Left lung (tissue), 10 donors: ENCODE data around the gene TGM1. TPM values are rescaled to one million over a fixed set of nuclear protein-coding genes. Genes with fewer than 3 reads are reported as not detected.

Source experiments
- ATAC-seq: fragments of 200-7000 bp; cut with Tn5 transposase; one replicate; pipeline ENCODE4 v1.9.1; 2020; ENCODE audit warnings: moderate library complexity
- DNase-seq, 4 donors: peaks; one replicate each; pipeline ENCODE4 v3.0.0-alpha.2; 2013 to 2020
- H3K27ac ChIP-seq, 2 donors: fragments of 200-600 bp; sonication (generic) in 1 of 2; one replicate each; pipeline versions ENCODE4 v1.5.0 to v1.8.0; 2020 to 2021
- H3K27me3 ChIP-seq, 2 donors: fragments of 200-600 bp; sonication (generic) in 1 of 2; one replicate each; pipeline versions ENCODE4 v1.5.0 to v1.8.0; 2020 to 2021
- H3K36me3 ChIP-seq, 2 donors: fragments of 200-600 bp; sonication (generic) in 1 of 2; one replicate each; pipeline versions ENCODE4 v1.5.0 to v1.8.0; 2020 to 2021
- H3K4me1 ChIP-seq, 2 donors: fragments of 200-600 bp; one replicate each; pipeline ENCODE4 v1.8.0; 2021
- H3K4me3 ChIP-seq, 2 donors: fragments of 200-600 bp; sonication (generic) in 1 of 2; one replicate each; pipeline versions ENCODE4 v1.5.0 to v1.8.0; 2020 to 2021; ENCODE audit warnings: mild to moderate bottlenecking in 1 of 2
- H3K9me3 ChIP-seq, 2 donors: fragments of 200-600 bp; sonication (generic) in 1 of 2; one replicate each; pipeline versions ENCODE4 v1.5.0 to v1.8.0; 2020 to 2021
- CTCF ChIP-seq, 2 donors: fragments of 200-600 bp; sonication (generic) in 1 of 2; IDR thresholded peaks; one replicate each; pipeline versions ENCODE4 v1.5.0 to v1.8.0; 2021; ENCODE audit warnings: antibody characterized with exemption in 2 of 2
- intact Hi-C, 2 donors: fragments of 100-400 bp; cut with DNase I; formaldehyde crosslinking; loops; one replicate each; pipeline versions ENCODE4 v1.11.2 to v1.14.2; 2022
- polyA plus RNA-seq, 6 donors: library from polyadenylated mRNA; unstranded; fragments of 120-200 nt; gene quantifications; one replicate each; pipeline ENCODE4 v1.2.1, GENCODE V29; 2013; ENCODE audit not compliant: insufficient read length in 6 of 6
- total RNA-seq, 2 donors: library from RNA; stranded (reverse); fragmentation: NEBNext Ultra II Directional; extraction: Animal tissue kit (Norgen Biotek cat#: 25700); gene quantifications; one replicate each; pipeline ENCODE4 v1.2.1, GENCODE V29; 2021
- donor health status: DM: no; HTN: yes; CAD: no.
- donor health status: DM: no; HTN: no; CAD: no.

The TGM1 gene
- total and polyA plus RNA-seq, 8 donors = 2.6 to 9.6 (median 3.6) TPM

- Histone ChIP-seq H3K27ac (no peak overlapping the region), H3K4me3 (no peak overlapping the region), H3K36me3 (peaks cover 0 to 25% of the 10 kb centered on the region in 2 donors), H3K4me1 (peaks cover 0 to 5% of the 10 kb centered on the region in 2 donors), H3K9me3 (no peaks in the 10 kb centered on the region), H3K27me3 (no peaks in the 10 kb centered on the region)
- DNase-seq (peak in 1 of 4 donors; percentile 22), ATAC-seq (no peak)
- intact Hi-C loops = no loop called here
- TF ChIP-seq CTCF (IDR thresholded peaks at IDR 0.05) = no peak
Observed at GRCh38 chr14:24255931-24256711, 6.9 kb downstream of the TGM1 start.

- Histone ChIP-seq H3K27ac (no peak overlapping the region), H3K36me3 (peaks cover 0 to 25% of the 10 kb centered on the region in 2 donors), H3K4me1 (peaks cover 0 to 9% of the 10 kb centered on the region in 2 donors), H3K27me3 (no peaks in the 10 kb centered on the region), H3K4me3 (no peak overlapping the region), H3K9me3 (no peaks in the 10 kb centered on the region)
- intact Hi-C loops = no loop called here
- ATAC-seq (no peak), DNase-seq (no peak)
- no peak for TF ChIP-seq CTCF (IDR thresholded peaks at IDR 0.05)
Observed at GRCh38 chr14:24255438-24255837, 7.5 kb downstream of the TGM1 start.

- Histone ChIP-seq H3K36me3 (peaks cover 0 to 25% of the 10 kb centered on the region in 2 donors), H3K4me1 (peaks cover 0 to 9% of the 10 kb centered on the region in 2 donors), H3K27me3 (no peaks in the 10 kb centered on the region), H3K27ac (no peak overlapping the region), H3K4me3 (no peak overlapping the region), H3K9me3 (no peaks in the 10 kb centered on the region)
- no peak for TF ChIP-seq CTCF (IDR thresholded peaks at IDR 0.05)
- intact Hi-C loops = no loop called here
- ATAC-seq (no peak), DNase-seq (peak in 2 of 4 donors; percentile 29 to 47)
Observed at GRCh38 chr14:24254630-24255392, 8.2 kb downstream of the TGM1 start.

GRCh38 chr14:24253936-24254335 lies 9.0 kb downstream of the TGM1 start:
- ATAC-seq = no peak
- Histone ChIP-seq H3K36me3 (peaks cover 0 to 28% of the 10 kb centered on the region in 2 donors), H3K9me3 (no peaks in the 10 kb centered on the region), H3K27ac (no peak overlapping the region), H3K4me3 (no peak overlapping the region), H3K27me3 (no peaks in the 10 kb centered on the region), H3K4me1 (peaks cover 0 to 9% of the 10 kb centered on the region in 2 donors)
- peak in 1 of 4 donors; percentile 21 for DNase-seq
- no peak for TF ChIP-seq CTCF (IDR thresholded peaks at IDR 0.05)
- intact Hi-C loops = no loop called here
